Pons (tissue), 1 donor: ENCODE data around the gene SH3RF3.

ENCODE experiments used
- DNase-seq: peaks from one replicate; pipeline ENCODE4 v3.0.0-alpha.2; 2016; ENCODE audit warnings: low spot score

SH3RF3 gene

GRCh38 chr2:109419960-109420370, 291.0 kb downstream of the SH3RF3 start:
- DNase-seq: no peak

- no peak for DNase-seq
These were observed 292.1 kb downstream of the SH3RF3 start for GRCh38 chr2:109421101-109421500.

- no peak for DNase-seq
These were observed 292.6 kb downstream of the SH3RF3 start for GRCh38 chr2:109421642-109422041.

- DNase-seq: no peak
These were observed 293.2 kb downstream of the SH3RF3 start for GRCh38 chr2:109422071-109422757.

- DNase-seq: no peak
These were observed 293.9 kb downstream of the SH3RF3 start for GRCh38 chr2:109422758-109423500.

- no peak for DNase-seq
These were observed 294.8 kb downstream of the SH3RF3 start for GRCh38 chr2:109423556-109424359.

GRCh38 chr2:109425411-109425810, 296.4 kb downstream of the SH3RF3 start:
- no peak for DNase-seq

GRCh38 chr2:109427661-109428091, 298.7 kb downstream of the SH3RF3 start:
- no peak for DNase-seq

- no peak for DNase-seq
These were observed 299.3 kb downstream of the SH3RF3 start for GRCh38 chr2:109428281-109428680.

- no peak for DNase-seq
These were observed 300.0 kb downstream of the SH3RF3 start for GRCh38 chr2:109428841-109429566.

GRCh38 chr2:109429567-109430328, 300.7 kb downstream of the SH3RF3 start:
- no peak for DNase-seq

- DNase-seq: no peak
These were observed 301.3 kb downstream of the SH3RF3 start for GRCh38 chr2:109430329-109430636.

- no peak for DNase-seq
These were observed 303.4 kb downstream of the SH3RF3 start for GRCh38 chr2:109432421-109432820.

GRCh38 chr2:109433486-109433885, 304.5 kb downstream of the SH3RF3 start:
- DNase-seq: no peak

- DNase-seq: no peak
These were observed 304.9 kb downstream of the SH3RF3 start for GRCh38 chr2:109433926-109434325.

- no peak for DNase-seq
These were observed 305.3 kb downstream of the SH3RF3 start for GRCh38 chr2:109434351-109434750.

- no peak for DNase-seq
These were observed 306.2 kb downstream of the SH3RF3 start for GRCh38 chr2:109435066-109435690.

GRCh38 chr2:109435901-109436598, 307.0 kb downstream of the SH3RF3 start:
- DNase-seq: peak; percentile 32

GRCh38 chr2:109436610-109437225, 307.7 kb downstream of the SH3RF3 start:
- DNase-seq: no peak
